CD14-positive monocyte (primary cell): ENCODE data around the gene ADO. TPM values are rescaled to one million over a fixed set of nuclear protein-coding genes. Genes with fewer than 3 reads are reported as not detected.
A peak's percentile ranks its signal among the peaks of the same experiment; 100 is the strongest.

Source experiments
- DNase-seq, 3 donors: peaks; one replicate each; pipeline ENCODE4 v3.0.0-alpha.2; 2011 to 2022
- H2AFZ ChIP-seq: 2 replicates; pipeline ENCODE4 v1.6.0; 2012; ENCODE audit warnings: mild to moderate bottlenecking, low read depth, low read length, inconsistent platforms; ENCODE audit not compliant: insufficient read depth, poor library complexity, severe bottlenecking
- H3K27ac ChIP-seq, 2 donors: 1 replicate in 1 of 2; 2 replicates in 1 of 2; pipeline ENCODE4 v1.5.1; 2012 to 2013; ENCODE audit warnings: low read length in 2 of 2, control low read depth in 1 of 2, inconsistent platforms in 1 of 2, low read depth in 1 of 2, mild to moderate bottlenecking in 1 of 2
- H3K27me3 ChIP-seq, 2 donors: one replicate each; pipeline versions ENCODE4 v1.6.0 to v1.6.1; 2011 to 2013; ENCODE audit warnings: low read length in 2 of 2; ENCODE audit not compliant: control insufficient read depth in 2 of 2, insufficient read depth in 2 of 2
- H3K36me3 ChIP-seq, 2 donors: replicated peaks in 1 of 2; 1 replicate in 1 of 2; 2 replicates in 1 of 2; pipeline versions ENCODE4 v1.5.1 to v1.6.1; 2012 to 2013; ENCODE audit warnings: low read length in 2 of 2, control low read depth in 1 of 2, inconsistent platforms in 1 of 2, mild to moderate bottlenecking in 1 of 2; ENCODE audit not compliant: insufficient read depth in 2 of 2, control insufficient read depth in 1 of 2
- H3K4me1 ChIP-seq, 2 donors: 1 replicate in 1 of 2; 2 replicates in 1 of 2; pipeline versions ENCODE4 v1.5.1 to v1.6.1; 2012 to 2013; ENCODE audit warnings: low read length in 2 of 2, control low read depth in 1 of 2, inconsistent platforms in 1 of 2, mild to moderate bottlenecking in 1 of 2, moderate library complexity in 1 of 2; ENCODE audit not compliant: insufficient read depth in 2 of 2, control insufficient read depth in 1 of 2
- H3K4me2 ChIP-seq: replicated peaks from 2 replicates; pipeline ENCODE3; 2012; ENCODE audit warnings: low read length, moderate library complexity, mild to moderate bottlenecking; ENCODE audit not compliant: poor library complexity, severe bottlenecking; ENCODE audit errors: extremely low read depth
- H3K4me3 ChIP-seq, 3 experiments: fragments of 200-600 bp in 1 of 3; sonication (generic) in 1 of 3; replicated peaks in 1 of 3; 1 replicate in 2 of 3; 2 replicates in 1 of 3; pipeline ENCODE4 v1.5.1; 2011 to 2013; ENCODE audit warnings: low read length in 3 of 3, mild to moderate bottlenecking in 3 of 3, control low read depth in 2 of 3, low read depth in 2 of 3, inconsistent platforms in 1 of 3, moderate library complexity in 1 of 3
- H3K79me2 ChIP-seq: 2 replicates; pipeline ENCODE4 v1.6.0; 2012; ENCODE audit warnings: mild to moderate bottlenecking, control low read depth, inconsistent platforms, low read length, moderate library complexity; ENCODE audit not compliant: insufficient read depth
- H3K9ac ChIP-seq: 2 replicates; pipeline ENCODE4 v1.6.0; 2017; ENCODE audit warnings: low read length, mild to moderate bottlenecking; ENCODE audit not compliant: insufficient read depth, poor library complexity, severe bottlenecking
- H3K9me3 ChIP-seq, 2 donors: replicated peaks in 1 of 2; 1 replicate in 1 of 2; 2 replicates in 1 of 2; pipeline versions ENCODE4 v1.5.1 to v1.6.1; 2012 to 2013; ENCODE audit warnings: low read length in 2 of 2, control low read depth in 1 of 2; ENCODE audit not compliant: control insufficient read depth in 1 of 2, insufficient read depth in 1 of 2
- H4K20me1 ChIP-seq: 2 replicates; pipeline ENCODE4 v1.6.0; 2012; ENCODE audit warnings: mild to moderate bottlenecking, low read length, control low read depth, moderate library complexity; ENCODE audit not compliant: insufficient read depth
- H3K27ac Mint-ChIP-seq, 7 donors: one replicate each; pipeline ENCODE4 v1.8.0; 2020; ENCODE audit warnings: mild to moderate bottlenecking in 7 of 7, mixed read lengths in 7 of 7, moderate library complexity in 6 of 7, inconsistent platforms in 2 of 7
- H3K27me3 Mint-ChIP-seq, 3 donors: one replicate each; pipeline ENCODE4 v1.8.0; 2021 to 2022; ENCODE audit warnings: low read depth in 3 of 3, mild to moderate bottlenecking in 3 of 3, mixed read lengths in 3 of 3, moderate library complexity in 3 of 3, inconsistent platforms in 1 of 3
- H3K36me3 Mint-ChIP-seq, 2 donors: one replicate each; pipeline ENCODE4 v1.8.0; 2020; ENCODE audit warnings: mixed read lengths in 2 of 2, inconsistent platforms in 1 of 2, mild to moderate bottlenecking in 1 of 2
- H3K4me1 Mint-ChIP-seq: one replicate; pipeline ENCODE4 v1.8.0; 2020; ENCODE audit warnings: mild to moderate bottlenecking, mixed read lengths
- H3K4me3 Mint-ChIP-seq, 2 donors: one replicate each; pipeline ENCODE4 v1.8.0; 2020; ENCODE audit warnings: mild to moderate bottlenecking in 2 of 2, mixed read lengths in 2 of 2, moderate library complexity in 1 of 2
- H3K9me3 Mint-ChIP-seq, 7 donors: one replicate each; pipeline ENCODE4 v1.8.0; 2020 to 2022; ENCODE audit warnings: mixed read lengths in 7 of 7, mild to moderate bottlenecking in 6 of 7, moderate library complexity in 6 of 7, inconsistent platforms in 2 of 7
- CTCF ChIP-seq: fragments of 200-600 bp; IDR thresholded peaks from one replicate; pipeline ENCODE4 v1.8.0; 2022; ENCODE audit warnings: antibody characterized with exemption, mild to moderate bottlenecking
- WGBS: methylation state at CpG from one replicate; pipeline ENCODE4 v1.1.5; 2013; ENCODE audit warnings: missing lambda C conversion rate; ENCODE audit not compliant: insufficient coverage; 5-methylcytosine and 5-hydroxymethylcytosine counted together
- intact Hi-C, 2 donors: fragments of 100-400 bp; cut with micrococcal nuclease; formaldehyde crosslinking; loops; one replicate each; pipeline versions ENCODE4 v1.15.0 to v1.15.1; 2023
- polyA plus RNA-seq, 3 donors: library from polyadenylated mRNA; depleted of rRNA in 1 of 3; unstranded in 2 of 3; stranded (reverse) in 1 of 3; fragments of 300-500 nt in 2 of 3; fragments of >200 nt in 1 of 3; fragmentation: Illumina TruSeq in 2 of 3; gene quantifications; 1 replicate in 2 of 3; 2 replicates in 1 of 3; pipeline ENCODE4 v1.2.3, GENCODE V29; 2012 to 2021

The ADO gene
- polyA plus RNA-seq, 3 donors: 5.7 to 7.0 (median 6.2) TPM

- H3K9me3 ChIP-seq: no peaks in the 10 kb centered on the region
- H3K36me3 ChIP-seq: no peaks in the 10 kb centered on the region
- no peak overlapping the region for H3K27ac ChIP-seq
- DNase-seq: no peak
- Mint-ChIP-seq H3K36me3 (peaks cover under 1 to 5% of the 10 kb centered on the region in 2 donors), H3K4me3 (no peak overlapping the region), H3K9me3 (peaks cover 0 to 5% (median 2%) of the 10 kb centered on the region in 7 donors), H3K4me1 (peaks cover 19% of the 10 kb centered on the region), H3K27ac (no peak overlapping the region), H3K27me3 (peaks cover 6 to 19% (median 11%) of the 10 kb centered on the region in 3 donors)
- peaks cover 12% of the 10 kb centered on the region for H4K20me1 ChIP-seq
- H3K9ac ChIP-seq: no peak overlapping the region
- H3K79me2 ChIP-seq: peaks cover 21% of the 10 kb centered on the region
- intact Hi-C loops: loop anchor here (5.0 kb wide), 2 partner anchors 40 to 60 kb away; no protein-coding TSS in a partner anchor
- no peak overlapping the region for H3K4me2 ChIP-seq
- peaks cover 20 to 25% of the 10 kb centered on the region in 2 donors for H3K4me1 ChIP-seq
- H2AFZ ChIP-seq: no peak overlapping the region
- no peak for TF ChIP-seq CTCF
- H3K27me3 ChIP-seq: peaks cover 22% of the 10 kb centered on the region in 2 donors
- no peak overlapping the region for H3K4me3 ChIP-seq
- 71% methylated on average over 1 of the region's 3 CpGs for WGBS
These were observed 2.6 kb upstream of the ADO start for GRCh38 chr10:62801871-62802270.

DNA sequence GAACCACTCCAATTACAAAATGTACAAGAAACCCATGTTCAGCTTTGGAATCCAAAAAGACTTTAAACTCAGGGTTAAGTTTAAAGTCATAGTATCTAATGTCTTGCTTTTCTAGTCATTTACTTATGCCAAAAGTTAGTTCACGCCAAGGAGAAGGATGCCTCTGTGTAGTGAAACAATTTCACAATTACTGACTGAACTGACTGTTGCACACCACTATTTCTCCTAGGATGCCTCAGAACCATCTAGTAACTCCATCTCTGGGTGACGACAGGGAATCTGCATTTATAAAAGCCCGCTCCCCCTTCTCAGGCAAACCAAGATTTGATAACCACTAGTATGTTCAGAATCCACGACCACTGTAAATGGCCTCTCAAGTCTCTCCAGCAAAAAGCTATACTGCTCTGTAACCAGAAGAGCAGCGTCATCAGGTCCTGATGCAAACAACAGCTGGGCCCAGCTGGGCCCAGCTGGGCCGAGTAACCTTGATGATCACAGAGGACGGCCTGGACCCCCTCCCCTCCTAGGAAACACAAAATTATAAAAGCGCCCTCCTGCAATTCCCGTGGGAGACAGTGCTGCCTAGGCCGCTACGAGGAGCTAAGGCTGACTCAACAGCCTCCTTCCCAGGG, 680 bp upstream of the ADO start:
- Mint-ChIP-seq H3K36me3 (peaks cover 15 to 18% of the 10 kb centered on the region in 2 donors), H3K27me3 (peaks cover 1 to 14% (median 3%) of the 10 kb centered on the region in 3 donors), H3K4me3 (peak overlapping the region; percentile 94 to 99), H3K27ac (peak overlapping the region; percentile 96 to 100 (median 99)), H3K9me3 (peaks cover 0 to 5% (median 2%) of the 10 kb centered on the region in 7 donors), H3K4me1 (peaks cover 35% of the 10 kb centered on the region)
- Histone ChIP-seq H3K79me2 (peaks cover 41% of the 10 kb centered on the region), H3K4me1 (peaks cover 22 to 30% of the 10 kb centered on the region in 2 donors), H3K4me2 (peak overlapping the region; percentile 97), H3K4me3 (peak overlapping the region; percentile 69 to 91 (median 70)), H3K27ac (peak overlapping the region; percentile 87 to 94), H3K9me3 (no peaks in the 10 kb centered on the region), H3K27me3 (peaks cover 6 to 10% of the 10 kb centered on the region in 2 donors), H3K36me3 (peaks cover 5 to 17% of the 10 kb centered on the region in 2 donors), H2AFZ (peak overlapping the region; percentile 96), H4K20me1 (peaks cover 28% of the 10 kb centered on the region), H3K9ac (peak overlapping the region; percentile 97)
- no peak for DNase-seq
- WGBS: 53% methylated on average over 9 of the region's 11 CpGs
- intact Hi-C loops: loop anchor here (5.0 kb wide), 2 partner anchors 42 to 62 kb away; no protein-coding TSS in a partner anchor
- no peak for TF ChIP-seq CTCF
